ENCODE measurements around the gene METTL26. TPM values are rescaled to one million over a fixed set of nuclear protein-coding genes. Genes with fewer than 3 reads are reported as not detected.

METTL26 gene
- total RNA-seq, 1 experiment from 2014 or later = 115 TPM

- TF ChIP-seq ARID4B (CRISPR knock-in tag; IDR thresholded peaks at IDR 0.05; ENCODE audit: borderline replicate concordance) (no peak), FOXJ3 (CRISPR knock-in tag; IDR thresholded peaks at IDR 0.05; ENCODE audit: borderline replicate concordance) (no peak), ZNF263 (CRISPR knock-in tag; IDR thresholded peaks at IDR 0.05; ENCODE audit: low read depth) (no peak)
These were observed 40.4 kb upstream of the METTL26 start (continued) for GRCh38 chr16:676565-676902.

DNA sequence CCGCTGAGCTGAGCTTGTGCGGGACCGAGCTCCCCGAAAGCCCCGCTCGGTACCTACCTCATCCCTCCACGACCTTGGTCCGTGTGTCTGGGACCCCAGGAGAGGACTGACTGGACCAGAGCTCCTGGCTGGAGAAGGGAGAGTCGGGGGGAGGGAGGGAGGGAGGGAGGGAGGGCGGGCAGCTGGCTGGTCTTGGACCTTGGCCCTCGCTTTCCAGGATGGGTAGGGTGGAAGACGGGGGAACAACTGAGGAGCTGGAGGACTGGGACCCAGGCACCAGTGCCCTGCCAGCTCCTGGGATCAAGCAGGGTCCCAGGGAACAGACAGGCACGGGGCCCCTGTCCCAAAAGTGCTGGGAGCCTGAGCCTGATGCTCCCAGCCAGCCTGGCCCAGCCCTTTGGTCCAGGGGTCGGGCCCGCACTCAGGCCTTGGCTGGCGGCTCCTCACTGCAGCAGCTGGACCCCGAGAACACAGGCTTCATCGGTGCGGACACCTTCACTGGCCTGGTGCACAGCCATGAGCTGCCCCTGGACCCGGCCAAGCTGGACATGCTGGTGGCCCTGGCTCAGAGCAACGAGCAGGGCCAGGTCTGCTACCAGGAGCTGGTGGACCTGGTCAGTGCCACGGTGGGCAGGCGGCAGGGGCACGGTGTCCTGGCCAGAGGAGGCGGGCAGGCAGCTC lies 39.9 kb upstream of the METTL26 start:
- DNase-seq (ENCODE audit: low spot score) (no peak), ATAC-seq (no peak)
- Mint-ChIP-seq H3K36me3 (peaks cover 7% of the 10 kb centered on the region), H3K9me3 (no peaks in the 10 kb centered on the region), H3K27ac (no peak overlapping the region), H3K27me3 (ENCODE audit: low read depth) (no peaks in the 10 kb centered on the region), H3K4me1 (peaks cover 15% of the 10 kb centered on the region), H3K4me3 (peak overlapping the region; percentile 41)
- ChIA-PET POLR2A (interaction anchor here (0.6 to 1.5 kb wide), 4 partner anchors 14 to 91 kb away, joined by 3 to 4 read pairs (median 3); partner anchors contain the start of gene WDR24), CTCF (interaction anchor here (0.6 to 2.8 kb wide), 21 partner anchors 8 to 292 kb away, joined by 3 to 16 read pairs (median 5); partner anchors contain the start of genes CIAO3, METTL26, RHOT2 and WDR24)
- TF ChIP-seq, protein P1, sequence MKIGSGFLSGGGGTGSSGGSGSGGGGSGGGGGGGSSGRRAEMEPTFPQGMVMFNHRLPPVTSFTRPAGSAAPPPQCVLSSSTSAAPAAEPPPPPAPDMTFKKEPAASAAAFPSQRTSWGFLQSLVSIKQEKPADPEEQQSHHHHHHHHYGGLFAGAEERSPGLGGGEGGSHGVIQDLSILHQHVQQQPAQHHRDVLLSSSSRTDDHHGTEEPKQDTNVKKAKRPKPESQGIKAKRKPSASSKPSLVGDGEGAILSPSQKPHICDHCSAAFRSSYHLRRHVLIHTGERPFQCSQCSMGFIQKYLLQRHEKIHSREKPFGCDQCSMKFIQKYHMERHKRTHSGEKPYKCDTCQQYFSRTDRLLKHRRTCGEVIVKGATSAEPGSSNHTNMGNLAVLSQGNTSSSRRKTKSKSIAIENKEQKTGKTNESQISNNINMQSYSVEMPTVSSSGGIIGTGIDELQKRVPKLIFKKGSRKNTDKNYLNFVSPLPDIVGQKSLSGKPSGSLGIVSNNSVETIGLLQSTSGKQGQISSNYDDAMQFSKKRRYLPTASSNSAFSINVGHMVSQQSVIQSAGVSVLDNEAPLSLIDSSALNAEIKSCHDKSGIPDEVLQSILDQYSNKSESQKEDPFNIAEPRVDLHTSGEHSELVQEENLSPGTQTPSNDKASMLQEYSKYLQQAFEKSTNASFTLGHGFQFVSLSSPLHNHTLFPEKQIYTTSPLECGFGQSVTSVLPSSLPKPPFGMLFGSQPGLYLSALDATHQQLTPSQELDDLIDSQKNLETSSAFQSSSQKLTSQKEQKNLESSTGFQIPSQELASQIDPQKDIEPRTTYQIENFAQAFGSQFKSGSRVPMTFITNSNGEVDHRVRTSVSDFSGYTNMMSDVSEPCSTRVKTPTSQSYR (CRISPR knock-in tag; IDR thresholded peaks at IDR 0.05) = no peak
- TF ChIP-seq, protein P2, sequence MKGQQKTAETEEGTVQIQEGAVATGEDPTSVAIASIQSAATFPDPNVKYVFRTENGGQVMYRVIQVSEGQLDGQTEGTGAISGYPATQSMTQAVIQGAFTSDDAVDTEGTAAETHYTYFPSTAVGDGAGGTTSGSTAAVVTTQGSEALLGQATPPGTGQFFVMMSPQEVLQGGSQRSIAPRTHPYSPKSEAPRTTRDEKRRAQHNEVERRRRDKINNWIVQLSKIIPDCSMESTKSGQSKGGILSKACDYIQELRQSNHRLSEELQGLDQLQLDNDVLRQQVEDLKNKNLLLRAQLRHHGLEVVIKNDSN (CRISPR knock-in tag; IDR thresholded peaks at IDR 0.05) = no peak
- TF ChIP-seq, protein P3, sequence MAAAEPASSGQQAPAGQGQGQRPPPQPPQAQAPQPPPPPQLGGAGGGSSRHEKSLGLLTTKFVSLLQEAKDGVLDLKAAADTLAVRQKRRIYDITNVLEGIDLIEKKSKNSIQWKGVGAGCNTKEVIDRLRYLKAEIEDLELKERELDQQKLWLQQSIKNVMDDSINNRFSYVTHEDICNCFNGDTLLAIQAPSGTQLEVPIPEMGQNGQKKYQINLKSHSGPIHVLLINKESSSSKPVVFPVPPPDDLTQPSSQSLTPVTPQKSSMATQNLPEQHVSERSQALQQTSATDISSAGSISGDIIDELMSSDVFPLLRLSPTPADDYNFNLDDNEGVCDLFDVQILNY (CRISPR knock-in tag; IDR thresholded peaks at IDR 0.05) = no peak
- TF ChIP-seq NFYB (CRISPR knock-in tag; conservative IDR thresholded peaks at IDR 0.05; ENCODE audit: low read depth) (no peak), E2F4 (CRISPR knock-in tag; IDR thresholded peaks at IDR 0.05; ENCODE audit: borderline replicate concordance, low read depth) (no peak), RORB (CRISPR knock-in tag; IDR thresholded peaks at IDR 0.05) (no peak), ZNF121 (CRISPR knock-in tag; IDR thresholded peaks at IDR 0.05) (no peak), SP1 (CRISPR knock-in tag; conservative IDR thresholded peaks at IDR 0.05) (no peak), JUN (CRISPR knock-in tag; IDR thresholded peaks at IDR 0.05) (no peak), CDX4 (CRISPR knock-in tag; IDR thresholded peaks at IDR 0.05; ENCODE audit: borderline replicate concordance) (no peak), ZNF532 (CRISPR knock-in tag; IDR thresholded peaks at IDR 0.05; ENCODE audit: borderline replicate concordance) (no peak), USF2 (CRISPR knock-in tag; IDR thresholded peaks at IDR 0.05) (no peak), EMX1 (CRISPR knock-in tag; IDR thresholded peaks at IDR 0.05) (no peak)
- TF ChIP-seq, protein P4, sequence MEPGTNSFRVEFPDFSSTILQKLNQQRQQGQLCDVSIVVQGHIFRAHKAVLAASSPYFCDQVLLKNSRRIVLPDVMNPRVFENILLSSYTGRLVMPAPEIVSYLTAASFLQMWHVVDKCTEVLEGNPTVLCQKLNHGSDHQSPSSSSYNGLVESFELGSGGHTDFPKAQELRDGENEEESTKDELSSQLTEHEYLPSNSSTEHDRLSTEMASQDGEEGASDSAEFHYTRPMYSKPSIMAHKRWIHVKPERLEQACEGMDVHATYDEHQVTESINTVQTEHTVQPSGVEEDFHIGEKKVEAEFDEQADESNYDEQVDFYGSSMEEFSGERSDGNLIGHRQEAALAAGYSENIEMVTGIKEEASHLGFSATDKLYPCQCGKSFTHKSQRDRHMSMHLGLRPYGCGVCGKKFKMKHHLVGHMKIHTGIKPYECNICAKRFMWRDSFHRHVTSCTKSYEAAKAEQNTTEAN (CRISPR knock-in tag; IDR thresholded peaks at IDR 0.05) = no peak

Data from WTC11 (cell line).